A673 (cell line): ENCODE results near the gene IWS1. TPM values are rescaled to one million over a fixed set of nuclear protein-coding genes. Genes with fewer than 3 reads are reported as not detected.

Experiments used
- BruUV-seq: library from RNA; stranded (reverse); fragments of 400-500 nt; replicated peaks from 2 replicates; lab custom pipeline; 2021; lab: Mats Ljungman, UMichigan
- CTCF ChIA-PET: fragments of 300-600 bp; sonication (Branson Sonifier 250); formaldehyde crosslinking; loops from one replicate; lab custom pipeline; 2022; ENCODE audit warnings: antibody characterized with exemption; lab: Charles Lee
- POLR2A ChIA-PET: fragments of 300-600 bp; sonication (Branson Sonifier 250); formaldehyde crosslinking; loops from one replicate; lab custom pipeline; 2022; ENCODE audit warnings: antibody characterized with exemption; ENCODE audit not compliant: low non-redundant PET; lab: Charles Lee
- DNase-seq: peaks from one replicate; pipeline ENCODE4 v3.0.0-alpha.2; 2015; ENCODE audit warnings: low spot score
- H3K27ac ChIP-seq: fragments of 200-600 bp; sonication (generic); 2 replicates; pipeline ENCODE4 v1.5.1; 2016; ENCODE audit warnings: mixed run types, low read depth, mild to moderate bottlenecking, mixed read lengths, antibody characterized with exemption, low read length; ENCODE audit not compliant: poor library complexity, severe bottlenecking
- H3K27me3 ChIP-seq: fragments of 200-600 bp; sonication (generic); replicated peaks from 2 replicates; pipeline ENCODE4 v1.6.1; 2017; ENCODE audit warnings: mixed run types, low read depth, mild to moderate bottlenecking, mixed read lengths, antibody characterized with exemption, low read length; ENCODE audit not compliant: insufficient read depth, poor library complexity
- H3K36me3 ChIP-seq: fragments of 200-600 bp; sonication (generic); 2 replicates; pipeline ENCODE4 v1.6.1; 2016; ENCODE audit warnings: mixed run types, mild to moderate bottlenecking, mixed read lengths, antibody characterized with exemption, low read length; ENCODE audit not compliant: insufficient read depth, poor library complexity, severe bottlenecking
- H3K4me1 ChIP-seq: fragments of 200-600 bp; sonication (generic); 2 replicates; pipeline ENCODE4 v1.6.1; 2017; ENCODE audit warnings: mixed run types, mild to moderate bottlenecking, mixed read lengths, antibody characterized with exemption, low read length; ENCODE audit not compliant: insufficient read depth, poor library complexity, severe bottlenecking
- H3K4me3 ChIP-seq: fragments of 200-600 bp; sonication (generic); 2 replicates; pipeline ENCODE4 v1.5.1; 2016; ENCODE audit warnings: low read depth, mixed run types, mild to moderate bottlenecking, mixed read lengths, low read length; ENCODE audit not compliant: poor library complexity, severe bottlenecking
- H3K9me3 ChIP-seq: fragments of 200-600 bp; sonication (generic); 2 replicates; pipeline ENCODE4 v1.6.1; 2016; ENCODE audit warnings: mixed run types, low read depth, mild to moderate bottlenecking, mixed read lengths, antibody characterized with exemption, low read length; ENCODE audit not compliant: poor library complexity, severe bottlenecking
- EZH2 ChIP-seq: fragments of 200-600 bp; sonication (generic); IDR thresholded peaks from 2 replicates; pipeline ENCODE4 v1.6.1; 2017; ENCODE audit warnings: borderline replicate concordance, low read depth, mild to moderate bottlenecking, mixed read lengths, antibody characterized with exemption, low read length; ENCODE audit not compliant: poor library complexity, severe bottlenecking
- intact Hi-C: fragments of 100-400 bp; cut with micrococcal nuclease; formaldehyde crosslinking; loops from one replicate; pipeline ENCODE4 v1.10.0; 2022; ENCODE audit not compliant: unreplicated experiment
- total RNA-seq: library from RNA; stranded (reverse); gene quantifications from 2 replicates; pipeline ENCODE4 v1.2.3, GENCODE V29; 2021
- TF ChIP-seq, protein P1 (sequence below): fragments of 300-800, 200-600 bp; sonication (generic); conservative IDR thresholded peaks from 2 replicates; pipeline ENCODE4 v1.5.1; 2017; ENCODE audit warnings: low read depth, mild to moderate bottlenecking, antibody characterized with exemption, low read length, moderate library complexity, mixed read lengths

IWS1 gene
- total RNA-seq, 1 experiment from 2014 or later = 67.2 TPM

DNA sequence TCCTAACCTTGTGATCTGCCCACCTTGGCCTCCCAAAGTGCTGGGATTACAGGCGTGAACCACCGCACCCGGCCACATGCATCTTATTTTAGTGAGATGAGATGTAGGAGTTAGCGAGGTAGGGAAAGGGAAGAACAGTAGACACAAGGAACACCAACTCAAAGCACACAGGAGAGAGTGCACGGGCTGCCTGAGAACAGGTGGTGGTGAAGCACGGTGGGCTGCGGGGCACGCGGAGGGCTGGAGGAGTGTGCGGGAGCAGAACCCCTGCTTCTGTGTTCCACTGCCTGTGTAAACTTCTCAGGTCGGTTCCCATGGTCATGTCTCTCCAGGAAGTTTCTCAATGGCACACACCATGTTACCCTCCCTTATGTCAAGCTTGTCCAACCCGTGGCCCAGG is 69.3 kb downstream of the IWS1 start:
- DNase-seq = no peak
- Histone ChIP-seq H3K4me3 (no peak overlapping the region), H3K4me1 (peaks cover 22% of the 10 kb centered on the region), H3K27me3 (no peaks in the 10 kb centered on the region), H3K27ac (no peak overlapping the region), H3K36me3 (no peaks in the 10 kb centered on the region), H3K9me3 (no peaks in the 10 kb centered on the region)
- no TSS peak for BruUV-seq
- ChIA-PET POLR2A (no interaction called here), CTCF (no interaction called here)
- no peak for TF ChIP-seq EZH2
- TF ChIP-seq, protein P1, sequence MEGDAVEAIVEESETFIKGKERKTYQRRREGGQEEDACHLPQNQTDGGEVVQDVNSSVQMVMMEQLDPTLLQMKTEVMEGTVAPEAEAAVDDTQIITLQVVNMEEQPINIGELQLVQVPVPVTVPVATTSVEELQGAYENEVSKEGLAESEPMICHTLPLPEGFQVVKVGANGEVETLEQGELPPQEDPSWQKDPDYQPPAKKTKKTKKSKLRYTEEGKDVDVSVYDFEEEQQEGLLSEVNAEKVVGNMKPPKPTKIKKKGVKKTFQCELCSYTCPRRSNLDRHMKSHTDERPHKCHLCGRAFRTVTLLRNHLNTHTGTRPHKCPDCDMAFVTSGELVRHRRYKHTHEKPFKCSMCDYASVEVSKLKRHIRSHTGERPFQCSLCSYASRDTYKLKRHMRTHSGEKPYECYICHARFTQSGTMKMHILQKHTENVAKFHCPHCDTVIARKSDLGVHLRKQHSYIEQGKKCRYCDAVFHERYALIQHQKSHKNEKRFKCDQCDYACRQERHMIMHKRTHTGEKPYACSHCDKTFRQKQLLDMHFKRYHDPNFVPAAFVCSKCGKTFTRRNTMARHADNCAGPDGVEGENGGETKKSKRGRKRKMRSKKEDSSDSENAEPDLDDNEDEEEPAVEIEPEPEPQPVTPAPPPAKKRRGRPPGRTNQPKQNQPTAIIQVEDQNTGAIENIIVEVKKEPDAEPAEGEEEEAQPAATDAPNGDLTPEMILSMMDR = no peak
- intact Hi-C loops = no loop called here

DNA sequence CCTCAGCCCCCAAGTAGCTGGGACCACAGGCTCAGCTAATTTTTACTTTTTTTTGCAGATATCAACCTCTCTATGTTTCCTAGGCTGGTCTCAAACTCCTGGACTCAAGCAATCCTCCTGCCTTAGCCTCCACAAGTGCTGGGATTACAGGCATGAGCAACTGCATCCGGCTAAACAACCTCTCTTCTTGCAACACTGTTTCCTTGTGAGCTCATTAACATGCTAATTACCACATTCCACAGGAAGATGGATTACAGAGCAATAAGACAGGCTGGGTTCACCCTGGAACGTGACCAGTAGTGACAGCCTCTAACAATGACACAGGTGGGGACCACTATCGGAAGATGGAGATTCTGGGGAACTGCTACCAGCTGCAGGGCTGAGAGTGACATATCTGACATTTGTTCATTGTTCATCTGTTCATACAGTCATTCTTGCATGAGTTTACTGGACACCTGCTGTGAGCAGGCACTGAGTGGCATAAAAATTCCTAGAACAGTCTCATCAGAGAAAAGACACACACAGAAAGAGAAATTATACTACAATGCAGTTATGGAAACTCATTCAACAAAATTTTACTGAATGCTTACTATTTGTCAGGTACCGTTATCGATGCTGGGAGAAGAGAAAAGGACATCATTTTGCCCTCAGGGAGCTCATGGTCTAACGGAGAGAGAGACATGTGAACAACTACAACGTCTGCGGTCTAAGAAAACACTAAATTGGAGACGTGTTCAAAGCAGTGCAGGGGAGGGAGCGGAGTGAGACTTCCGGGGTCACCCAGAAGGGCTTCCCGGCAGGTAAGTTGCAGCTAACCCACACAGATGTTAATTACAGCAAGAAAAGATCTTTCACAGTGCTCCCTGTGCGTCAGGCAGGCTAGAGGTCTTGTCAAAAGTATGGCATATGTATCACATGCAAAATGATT is 70.5 kb downstream of the IWS1 start:
- DNase-seq = peak; percentile 84
- Histone ChIP-seq H3K4me3 (no peak overlapping the region), H3K27ac (peak overlapping the region; percentile 45), H3K9me3 (no peaks in the 10 kb centered on the region), H3K27me3 (no peaks in the 10 kb centered on the region), H3K4me1 (peaks cover 22% of the 10 kb centered on the region), H3K36me3 (no peaks in the 10 kb centered on the region)
- no TSS peak for BruUV-seq
- ChIA-PET POLR2A (no interaction called here), CTCF (interaction anchor here (0.6 to 1.4 kb wide), 2 partner anchors 16 to 258 kb away, joined by 3 read pairs; no protein-coding TSS in a partner anchor)
- intact Hi-C loops = no loop called here
- no peak for TF ChIP-seq EZH2
- TF ChIP-seq, protein P1 = no peak

DNA sequence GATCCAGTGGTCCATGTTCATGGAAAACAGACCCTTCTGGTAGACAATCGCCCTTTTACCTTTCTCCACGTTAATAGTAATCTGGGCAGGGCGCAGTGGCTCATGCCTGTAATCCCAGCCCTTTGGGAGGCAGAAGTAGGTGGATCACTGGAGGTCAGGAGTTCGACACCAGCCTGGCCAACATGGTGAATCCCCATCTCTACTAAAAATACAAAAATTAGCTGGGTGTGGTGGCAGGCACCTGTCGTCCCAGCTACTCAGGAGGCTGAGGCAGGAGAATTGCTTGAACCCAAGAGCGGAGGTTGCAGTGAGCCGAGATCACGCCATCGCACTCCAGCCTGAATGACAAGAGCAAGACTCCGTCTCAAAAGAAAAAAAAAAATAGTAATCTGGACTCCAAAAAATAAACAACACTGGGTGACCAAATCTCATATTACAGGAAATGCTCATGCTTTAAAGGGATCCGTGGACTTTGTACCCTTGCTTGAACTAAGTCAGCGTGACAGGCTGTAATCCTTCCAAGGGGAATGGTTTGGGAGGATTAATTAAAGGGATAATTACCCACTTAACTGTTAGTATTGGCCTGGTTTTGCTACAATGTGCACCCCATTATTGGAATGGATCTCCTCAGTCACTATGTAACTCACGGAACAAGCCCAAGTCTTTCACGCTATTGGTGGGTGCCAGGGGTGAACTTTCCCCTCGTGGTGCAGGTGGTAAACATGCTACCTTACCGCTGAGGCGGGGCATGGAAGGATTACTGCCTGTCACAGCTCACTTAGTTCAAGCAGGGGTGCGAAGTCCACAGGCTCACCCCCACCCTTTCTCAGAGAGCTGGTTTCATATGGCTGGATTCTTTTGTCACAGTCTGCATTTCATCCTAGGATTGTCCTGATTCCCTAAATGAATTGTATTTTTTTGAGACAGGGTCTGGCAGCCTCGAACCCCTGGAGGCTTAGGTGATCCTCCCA is 71.4 kb downstream of the IWS1 start:
- TF ChIP-seq, protein P1 = no peak
- Histone ChIP-seq H3K9me3 (no peaks in the 10 kb centered on the region), H3K4me3 (no peak overlapping the region), H3K36me3 (no peaks in the 10 kb centered on the region), H3K4me1 (peaks cover 22% of the 10 kb centered on the region), H3K27ac (peak overlapping the region; percentile 45), H3K27me3 (no peaks in the 10 kb centered on the region)
- POLR2A ChIA-PET = no interaction called here
- CTCF ChIA-PET = interaction anchor here (0.6 to 1.5 kb wide), 3 partner anchors 17 to 257 kb away, joined by 3 read pairs; no protein-coding TSS in a partner anchor
- no TSS peak for BruUV-seq
- DNase-seq = peak; percentile 35
- intact Hi-C loops = no loop called here
